Measurements from ENCODE around the gene SNX8. TPM values are rescaled to one million over a fixed set of nuclear protein-coding genes. Genes with fewer than 3 reads are reported as not detected.

The SNX8 gene
- total and polyA plus RNA-seq, 7 experiments from 2014 or later = 4.7 to 31.5 (median 9.4) TPM

- H3K27me3 ChIP-seq (ENCODE audit: control insufficient read depth in 2 of 2, insufficient read depth in 2 of 2, low read length in 2 of 2) = no peaks in the 10 kb centered on the region
- H3K9me3 ChIP-seq (ENCODE audit: control insufficient read depth in 2 of 3, low read length in 3 of 3) = no peaks in the 10 kb centered on the region
- POLR2A ChIA-PET = no interaction called here
- no peak overlapping the region for H3K4me3 ChIP-seq (ENCODE audit: low read length)
- intact Hi-C loops (cut with micrococcal nuclease) = no loop called here
- Mint-ChIP-seq H3K36me3 (peaks cover 0 to 4% (median 3%) of the 10 kb centered on the region in 5 donors), H3K4me1 (peaks cover 0 to 3% (median 0%) of the 10 kb centered on the region in 7 donors), H3K4me3 (no peak overlapping the region), H3K9me3 (peaks cover 0 to 1% (median 0%) of the 10 kb centered on the region in 11 donors), H3K27ac (no peak overlapping the region), H3K27me3 (no peaks in the 10 kb centered on the region)
- ATAC-seq (no peak), DNase-seq (no peak)
- H3K4me1 ChIP-seq (ENCODE audit: control insufficient read depth in 2 of 2, insufficient read depth in 2 of 2, low read length in 2 of 2) = no peaks in the 10 kb centered on the region
- H3K36me3 ChIP-seq (ENCODE audit: control insufficient read depth in 2 of 3, insufficient read depth in 3 of 3, low read length in 3 of 3) = no peaks in the 10 kb centered on the region
- H3K27ac ChIP-seq (ENCODE audit: low read depth, low read length) = no peak overlapping the region
- CTCF ChIA-PET = no interaction called here
These were observed 25.7 kb downstream of the SNX8 start for GRCh38 chr7:2288503-2288902.

GRCh38 chr7:2287745-2288144 is 26.5 kb downstream of the SNX8 start:
- Mint-ChIP-seq H3K4me1 (peaks cover 0 to 3% (median 0%) of the 10 kb centered on the region in 7 donors), H3K4me3 (no peak overlapping the region), H3K27me3 (no peaks in the 10 kb centered on the region), H3K36me3 (peaks cover 0 to 4% (median 3%) of the 10 kb centered on the region in 5 donors), H3K9me3 (peaks cover 0 to 1% (median 0%) of the 10 kb centered on the region in 11 donors), H3K27ac (no peak overlapping the region)
- H3K27me3 ChIP-seq (ENCODE audit: control insufficient read depth in 2 of 2, insufficient read depth in 2 of 2, low read length in 2 of 2) = no peaks in the 10 kb centered on the region
- intact Hi-C loops (cut with micrococcal nuclease) = no loop called here
- ChIA-PET CTCF (no interaction called here), POLR2A (no interaction called here)
- DNase-seq = no peak
- H3K9me3 ChIP-seq (ENCODE audit: control insufficient read depth in 2 of 3, low read length in 3 of 3) = no peaks in the 10 kb centered on the region
- no peak overlapping the region for H3K27ac ChIP-seq (ENCODE audit: low read depth, low read length)
- no peaks in the 10 kb centered on the region for H3K4me1 ChIP-seq (ENCODE audit: control insufficient read depth in 2 of 2, insufficient read depth in 2 of 2, low read length in 2 of 2)
- no peak overlapping the region for H3K4me3 ChIP-seq (ENCODE audit: low read length)
- H3K36me3 ChIP-seq (ENCODE audit: control insufficient read depth in 2 of 3, insufficient read depth in 3 of 3, low read length in 3 of 3) = no peaks in the 10 kb centered on the region
- no peak for ATAC-seq

- H3K4me1 ChIP-seq (ENCODE audit: control insufficient read depth in 2 of 2, insufficient read depth in 2 of 2, low read length in 2 of 2) = no peaks in the 10 kb centered on the region
- ChIA-PET POLR2A (no interaction called here), CTCF (no interaction called here)
- Mint-ChIP-seq H3K4me3 (no peak overlapping the region), H3K27me3 (no peaks in the 10 kb centered on the region), H3K36me3 (peaks cover 0 to under 1% (median 0%) of the 10 kb centered on the region in 5 donors), H3K9me3 (peaks cover 0 to 2% (median 0%) of the 10 kb centered on the region in 11 donors), H3K4me1 (peaks cover 0 to 10% (median 3%) of the 10 kb centered on the region in 7 donors), H3K27ac (no peak overlapping the region)
- H3K27me3 ChIP-seq (ENCODE audit: control insufficient read depth in 2 of 2, insufficient read depth in 2 of 2, low read length in 2 of 2) = no peaks in the 10 kb centered on the region
- no peak overlapping the region for H3K27ac ChIP-seq (ENCODE audit: low read depth, low read length)
- no peaks in the 10 kb centered on the region for H3K9me3 ChIP-seq (ENCODE audit: control insufficient read depth in 2 of 3, low read length in 3 of 3)
- H3K36me3 ChIP-seq (ENCODE audit: control insufficient read depth in 2 of 3, insufficient read depth in 3 of 3, low read length in 3 of 3) = no peaks in the 10 kb centered on the region
- ATAC-seq = no peak
- no peak overlapping the region for H3K4me3 ChIP-seq (ENCODE audit: low read length)
- no peak for DNase-seq
- intact Hi-C loops (cut with micrococcal nuclease) = no loop called here
These were observed 31.2 kb downstream of the SNX8 start for GRCh38 chr7:2283074-2283473.

GRCh38 chr7:2282185-2282751 is 32.0 kb downstream of the SNX8 start:
- peaks cover 0 to 6% (median 0%) of the 10 kb centered on the region in 5 donors for H3K36me3 Mint-ChIP-seq
- POLR2A ChIA-PET = no interaction called here

GRCh38 chr7:2281541-2281940 is 32.7 kb downstream of the SNX8 start:
- ChIA-PET CTCF (no interaction called here), POLR2A (no interaction called here)
- Mint-ChIP-seq H3K9me3 (peaks cover 0 to 2% (median 0%) of the 10 kb centered on the region in 11 donors), H3K4me3 (no peak overlapping the region), H3K36me3 (peaks cover 0 to 12% (median 0%) of the 10 kb centered on the region in 5 donors), H3K4me1 (peaks cover 0 to 10% (median 3%) of the 10 kb centered on the region in 7 donors), H3K27me3 (no peaks in the 10 kb centered on the region), H3K27ac (no peak overlapping the region)
- no peaks in the 10 kb centered on the region for H3K9me3 ChIP-seq (ENCODE audit: control insufficient read depth in 2 of 3, low read length in 3 of 3)
- no peak overlapping the region for H3K27ac ChIP-seq (ENCODE audit: low read depth, low read length)
- no peak overlapping the region for H3K4me3 ChIP-seq (ENCODE audit: low read length)
- no peaks in the 10 kb centered on the region for H3K4me1 ChIP-seq (ENCODE audit: control insufficient read depth in 2 of 2, insufficient read depth in 2 of 2, low read length in 2 of 2)
- no peaks in the 10 kb centered on the region for H3K36me3 ChIP-seq (ENCODE audit: control insufficient read depth in 2 of 3, insufficient read depth in 3 of 3, low read length in 3 of 3)
- no peaks in the 10 kb centered on the region for H3K27me3 ChIP-seq (ENCODE audit: control insufficient read depth in 2 of 2, insufficient read depth in 2 of 2, low read length in 2 of 2)
- DNase-seq (no peak), ATAC-seq (no peak)
- intact Hi-C loops (cut with micrococcal nuclease) = no loop called here

More at GRCh38 chr7:2282185-2282751, 32.0 kb downstream of the SNX8 start:
- no peak for ATAC-seq
- H3K9me3 ChIP-seq (ENCODE audit: control insufficient read depth in 2 of 3, low read length in 3 of 3) = no peaks in the 10 kb centered on the region
- Mint-ChIP-seq H3K4me1 (peaks cover 0 to 10% (median 3%) of the 10 kb centered on the region in 7 donors), H3K9me3 (peaks cover 0 to 2% (median 0%) of the 10 kb centered on the region in 11 donors), H3K27me3 (no peaks in the 10 kb centered on the region), H3K4me3 (no peak overlapping the region), H3K27ac (no peak overlapping the region)
- DNase-seq = no peak
- no peak overlapping the region for H3K4me3 ChIP-seq (ENCODE audit: low read length)
- H3K36me3 ChIP-seq (ENCODE audit: control insufficient read depth in 2 of 3, insufficient read depth in 3 of 3, low read length in 3 of 3) = no peaks in the 10 kb centered on the region
- no peak overlapping the region for H3K27ac ChIP-seq (ENCODE audit: low read depth, low read length)
- intact Hi-C loops (cut with micrococcal nuclease) = no loop called here
- CTCF ChIA-PET = no interaction called here
- no peaks in the 10 kb centered on the region for H3K4me1 ChIP-seq (ENCODE audit: control insufficient read depth in 2 of 2, insufficient read depth in 2 of 2, low read length in 2 of 2)
- H3K27me3 ChIP-seq (ENCODE audit: control insufficient read depth in 2 of 2, insufficient read depth in 2 of 2, low read length in 2 of 2) = no peaks in the 10 kb centered on the region

- H3K36me3 Mint-ChIP-seq = peaks cover 0 to 12% (median 0%) of the 10 kb centered on the region in 5 donors
- ATAC-seq (no peak), DNase-seq (no peak)
- H3K27ac Mint-ChIP-seq = no peak overlapping the region
- intact Hi-C loops (cut with micrococcal nuclease) = no loop called here
- H3K4me3 Mint-ChIP-seq = no peak overlapping the region
- Histone ChIP-seq H3K27me3 (ENCODE audit: control insufficient read depth in 2 of 2, insufficient read depth in 2 of 2, low read length in 2 of 2) (no peaks in the 10 kb centered on the region), H3K4me3 (ENCODE audit: low read length) (no peak overlapping the region), H3K9me3 (ENCODE audit: control insufficient read depth in 2 of 3, low read length in 3 of 3) (no peaks in the 10 kb centered on the region), H3K27ac (ENCODE audit: low read depth, low read length) (no peak overlapping the region), H3K36me3 (ENCODE audit: control insufficient read depth in 2 of 3, insufficient read depth in 3 of 3, low read length in 3 of 3) (no peaks in the 10 kb centered on the region), H3K4me1 (ENCODE audit: control insufficient read depth in 2 of 2, insufficient read depth in 2 of 2, low read length in 2 of 2) (no peaks in the 10 kb centered on the region)
- H3K27me3 Mint-ChIP-seq = no peaks in the 10 kb centered on the region
- H3K9me3 Mint-ChIP-seq = peaks cover 0 to 2% (median 0%) of the 10 kb centered on the region in 11 donors
- peaks cover 0 to 10% (median 3%) of the 10 kb centered on the region in 7 donors for H3K4me1 Mint-ChIP-seq
- ChIA-PET CTCF (interaction anchor here (0.7 kb wide), 1 partner anchor 914 kb away, joined by 4 read pairs; no protein-coding TSS in a partner anchor), POLR2A (interaction anchor here (0.6 kb wide), 1 partner anchor 110 kb away, joined by 3 read pairs; no protein-coding TSS in a partner anchor)
These were observed 33.8 kb downstream of the SNX8 start for GRCh38 chr7:2280424-2280823.

GRCh38 chr7:2279896-2280295 is 34.3 kb downstream of the SNX8 start:
- Histone ChIP-seq H3K27ac (ENCODE audit: low read depth, low read length) (no peak overlapping the region), H3K4me1 (ENCODE audit: control insufficient read depth in 2 of 2, insufficient read depth in 2 of 2, low read length in 2 of 2) (no peaks in the 10 kb centered on the region), H3K36me3 (ENCODE audit: control insufficient read depth in 2 of 3, insufficient read depth in 3 of 3, low read length in 3 of 3) (peaks cover 0 to 2% (median 0%) of the 10 kb centered on the region in 3 experiments), H3K4me3 (ENCODE audit: low read length) (no peak overlapping the region), H3K9me3 (ENCODE audit: control insufficient read depth in 2 of 3, low read length in 3 of 3) (no peaks in the 10 kb centered on the region), H3K27me3 (ENCODE audit: control insufficient read depth in 2 of 2, insufficient read depth in 2 of 2, low read length in 2 of 2) (no peaks in the 10 kb centered on the region)
- ChIA-PET CTCF (no interaction called here), POLR2A (no interaction called here)
- ATAC-seq (no peak), DNase-seq (no peak)
- Mint-ChIP-seq H3K9me3 (peaks cover 0 to 2% (median 0%) of the 10 kb centered on the region in 11 donors), H3K4me3 (no peak overlapping the region), H3K27me3 (no peaks in the 10 kb centered on the region), H3K36me3 (peaks cover 0 to 12% (median 0%) of the 10 kb centered on the region in 5 donors), H3K4me1 (peaks cover 0 to 10% (median 3%) of the 10 kb centered on the region in 7 donors), H3K27ac (peak overlapping the region in 2 of 9 donors; percentile 69 to 76)
- intact Hi-C loops (cut with micrococcal nuclease) = no loop called here
